CD4-positive, alpha-beta T cell treated with Interleukin-4 for 1 hour (primary cell): ENCODE measurements around the gene SYT3.
"Not testable (repeated sequence)": the region's sequence is repeated elsewhere in the genome, so short reads cannot be mapped to it uniquely, and the experiment has no call there.

ENCODE experiments used
- DNase-seq, 2 donors: peaks; one replicate each; pipeline ENCODE4 v3.0.0-alpha.2; 2020 to 2022

SYT3 gene

DNA sequence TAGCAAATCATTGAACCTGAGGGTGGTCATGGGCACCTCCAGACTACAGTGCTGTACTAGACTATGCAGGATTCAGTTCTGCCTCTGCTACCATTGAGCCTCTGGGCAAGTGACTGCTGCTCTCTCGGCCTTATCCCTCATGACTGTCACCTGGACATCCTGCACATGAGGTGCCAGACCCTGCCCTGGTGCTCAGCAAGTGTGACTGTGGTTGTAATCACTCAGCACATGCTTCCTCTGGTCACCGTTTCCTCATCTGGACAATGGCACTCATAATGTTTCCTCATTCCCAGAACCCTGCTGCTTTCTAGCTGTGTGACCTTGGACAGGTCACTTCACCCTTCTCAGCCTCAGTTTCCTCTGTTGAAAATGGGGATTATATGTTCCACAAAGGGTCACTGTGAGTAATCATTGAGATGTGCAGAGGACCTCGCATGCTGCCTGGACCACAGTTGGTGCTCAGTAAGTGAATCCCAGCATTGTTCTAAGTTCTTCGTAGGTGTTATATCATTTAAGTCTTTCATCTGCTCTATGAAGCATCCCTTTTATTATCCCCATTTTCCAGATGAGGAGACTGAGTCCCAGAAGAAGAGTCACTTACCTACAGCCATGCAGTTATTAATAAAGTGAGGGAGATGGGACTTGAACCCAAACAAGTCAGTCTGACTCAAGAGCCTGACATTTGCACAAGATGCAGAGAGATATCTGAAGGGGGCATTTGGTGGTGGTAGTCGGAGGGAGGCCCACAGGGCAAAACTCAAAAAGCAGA, 3.2 kb downstream of the SYT3 start:
- no peak for DNase-seq

DNA sequence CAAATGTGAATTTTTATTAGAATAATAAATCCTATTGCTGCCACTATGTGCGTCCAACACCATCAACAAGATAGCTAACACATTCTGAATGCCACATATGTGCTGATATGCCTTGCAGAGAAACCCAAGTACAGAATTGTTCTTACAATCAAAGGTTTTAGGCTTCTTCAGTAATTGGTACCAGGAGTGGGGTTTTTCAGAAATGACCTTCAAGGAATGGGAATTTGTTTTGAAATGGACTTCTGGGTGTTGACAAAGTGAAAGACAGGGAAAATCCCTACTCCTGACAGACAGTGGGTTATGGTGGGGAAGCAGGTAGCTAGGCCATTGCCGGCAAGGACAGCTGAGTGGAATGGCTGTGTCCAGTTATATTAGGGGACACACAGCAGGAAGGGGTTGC, 5.7 kb downstream of the SYT3 start:
- DNase-seq, result no peak

DNA sequence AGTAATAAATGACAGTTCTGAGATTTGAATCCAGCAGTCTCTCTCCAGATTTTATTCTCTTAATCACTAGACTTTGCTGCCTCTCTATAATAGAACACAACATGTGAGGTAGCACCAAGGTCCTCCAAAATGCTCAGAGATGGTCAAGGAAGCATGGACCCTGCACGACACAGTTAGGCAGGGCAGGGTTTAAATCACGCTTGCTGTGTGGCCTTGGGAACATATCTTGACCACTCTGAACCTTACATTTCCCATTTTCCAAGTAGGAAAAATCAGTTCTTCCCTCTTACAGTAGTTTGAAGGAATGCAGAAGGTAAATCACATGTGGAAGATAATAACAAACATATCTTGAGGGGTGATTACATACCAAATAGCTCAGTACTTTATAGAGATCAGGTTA, 6.3 kb downstream of the SYT3 start:
- DNase-seq, result no peak

DNA sequence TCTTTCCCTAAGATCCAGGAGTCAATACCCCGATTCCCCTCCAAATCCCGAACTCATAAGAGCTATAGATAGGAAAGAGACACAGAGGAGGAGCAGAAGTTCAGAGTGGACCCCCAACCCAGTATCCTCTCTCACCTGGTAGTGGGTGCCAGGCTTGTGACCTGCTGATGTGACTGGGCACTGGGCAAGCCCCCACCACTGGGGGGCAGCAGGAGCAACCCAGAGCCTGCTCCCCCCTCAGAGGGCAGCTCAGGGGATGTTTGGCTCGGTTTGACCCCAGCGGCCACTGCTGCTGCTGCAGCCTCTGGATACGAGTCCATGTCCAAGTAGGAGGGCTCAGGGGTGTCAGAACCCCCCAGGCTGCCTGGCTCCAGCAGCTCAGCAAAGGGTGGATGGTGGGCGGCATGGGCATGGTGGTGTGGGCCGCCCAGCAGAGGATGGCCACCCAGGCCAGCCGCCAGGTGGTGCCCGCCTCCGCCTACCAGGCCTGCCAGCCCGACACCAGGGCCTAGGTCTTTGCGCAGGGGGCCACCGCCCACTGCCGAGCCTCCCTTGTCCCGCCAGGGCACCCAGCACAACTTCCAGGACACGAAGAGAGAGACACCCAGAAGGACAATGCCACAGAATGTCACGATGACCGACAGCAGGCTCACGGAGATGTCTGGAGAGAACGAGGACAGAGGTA, 7.4 kb downstream of the SYT3 start:
- DNase-seq, result no peak

DNA sequence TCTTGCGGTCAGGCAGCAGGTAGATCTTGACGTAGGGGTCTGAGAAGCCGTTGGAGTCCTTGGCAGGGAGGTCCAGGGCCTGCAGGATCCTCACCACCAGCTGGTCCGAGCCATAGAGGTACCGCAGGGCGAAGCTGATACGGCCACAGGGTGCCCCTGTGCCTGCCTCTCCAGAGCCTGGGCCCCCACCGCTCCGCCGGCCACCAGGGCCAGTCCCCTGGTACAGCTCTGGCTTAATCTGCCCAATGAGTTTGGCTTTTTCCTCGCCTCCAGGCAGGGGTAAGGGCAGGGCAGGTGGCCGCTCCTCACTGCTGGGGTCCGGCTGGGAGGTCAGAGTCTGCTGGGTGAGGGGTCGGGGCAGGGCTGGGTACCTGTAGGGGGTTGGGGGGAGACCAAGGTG, 9.9 kb downstream of the SYT3 start:
- no peak for DNase-seq

DNA sequence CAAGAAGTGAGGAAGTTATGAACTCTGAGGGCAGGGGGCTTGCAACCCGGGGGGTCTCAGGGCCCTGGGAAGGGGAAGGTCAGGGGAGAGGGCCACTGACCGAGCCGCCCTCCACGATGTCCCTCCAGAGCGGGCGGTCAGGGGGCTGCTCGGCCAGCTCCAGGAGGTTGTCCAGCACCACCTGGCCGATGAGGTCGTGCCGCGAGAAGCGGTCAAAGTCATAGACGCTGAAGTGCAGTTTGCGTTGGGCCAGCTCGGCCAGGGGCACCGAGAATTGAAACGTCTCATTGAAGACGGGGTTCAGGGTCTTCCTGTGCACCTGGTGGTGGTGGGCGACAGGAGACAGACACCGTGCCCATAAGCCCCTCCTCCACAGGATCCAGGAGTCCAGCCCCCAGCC, 10.5 kb downstream of the SYT3 start:
- DNase-seq, result no peak

DNA sequence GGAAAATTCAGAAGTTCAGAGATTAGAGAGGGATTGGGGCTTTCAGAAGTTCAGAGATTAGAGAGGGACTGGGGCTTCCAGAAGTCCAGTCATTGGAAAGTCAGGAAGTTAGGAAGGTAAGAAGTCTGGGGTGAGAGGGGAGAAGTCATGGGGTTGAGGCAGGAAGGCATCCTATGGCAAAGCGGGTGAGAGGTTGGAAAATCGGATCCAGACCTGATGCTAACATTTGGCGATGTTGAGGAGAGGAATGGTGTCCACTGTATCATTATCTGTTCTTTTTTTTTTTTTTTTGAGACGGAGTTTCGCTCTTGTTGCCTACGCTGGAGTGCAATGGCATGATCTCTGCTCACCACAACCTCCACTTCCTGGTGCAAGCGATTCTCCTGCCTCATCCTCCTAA, 11.1 kb downstream of the SYT3 start:
- DNase-seq, result no peak

DNA sequence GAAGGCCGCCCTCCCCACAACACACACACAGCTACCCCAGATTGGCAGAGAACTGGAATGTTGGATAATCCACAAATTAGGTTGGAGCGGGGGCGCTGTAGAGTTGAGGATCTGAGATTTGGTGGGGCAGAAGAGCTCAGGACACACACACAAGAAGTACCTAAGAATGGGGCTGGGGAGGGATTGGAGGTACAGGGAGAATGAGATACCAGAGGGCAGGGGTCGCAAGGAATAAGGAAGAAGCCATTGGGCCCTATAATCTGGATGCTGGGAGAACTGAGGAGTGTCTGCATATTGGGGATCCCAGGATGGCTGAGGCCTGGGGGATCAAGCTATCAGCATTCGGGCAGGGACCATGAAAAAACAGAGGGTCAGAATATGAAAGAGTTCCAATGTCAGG, 11.5 kb downstream of the SYT3 start:
- no peak for DNase-seq

DNA sequence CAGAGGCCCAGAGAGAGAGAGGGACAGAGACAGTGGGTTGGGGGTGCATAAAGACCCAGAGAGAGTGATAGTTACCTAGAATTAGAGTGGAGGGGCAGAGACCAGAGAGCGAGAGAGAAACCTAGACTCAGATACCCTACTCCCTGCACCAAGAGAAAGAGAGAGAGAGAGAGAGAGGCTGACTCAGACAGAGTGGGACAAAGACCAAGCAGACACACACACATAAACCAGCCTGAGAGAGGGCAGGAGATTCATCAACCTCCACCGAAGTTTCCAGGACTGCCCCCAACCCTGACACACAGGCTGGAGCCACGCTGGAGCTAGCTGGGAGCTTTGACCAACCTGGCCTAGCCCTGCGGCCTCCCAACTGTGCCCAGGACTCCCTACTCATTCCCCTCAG, 12.9 kb downstream of the SYT3 start:
- no peak for DNase-seq

DNA sequence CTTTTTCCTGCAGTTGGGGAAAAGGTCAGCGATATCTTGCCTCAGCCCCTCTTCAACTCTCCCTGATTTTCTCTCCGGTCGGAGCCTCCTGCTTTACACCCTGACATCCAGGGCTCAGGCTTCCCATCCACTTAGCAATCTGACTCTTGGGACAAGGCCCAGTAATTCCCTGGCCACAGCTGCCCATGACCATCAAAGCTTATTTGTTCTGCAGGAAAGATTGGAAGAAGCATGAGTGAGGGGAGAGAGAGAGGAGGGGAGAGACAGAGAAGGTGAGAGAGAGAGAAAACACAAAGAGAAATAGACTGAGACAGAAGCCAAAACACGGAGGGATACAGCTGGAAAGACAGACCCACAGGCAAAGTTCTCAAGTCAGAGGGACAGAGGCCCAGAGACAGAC, 13.7 kb downstream of the SYT3 start:
- no peak for DNase-seq

DNA sequence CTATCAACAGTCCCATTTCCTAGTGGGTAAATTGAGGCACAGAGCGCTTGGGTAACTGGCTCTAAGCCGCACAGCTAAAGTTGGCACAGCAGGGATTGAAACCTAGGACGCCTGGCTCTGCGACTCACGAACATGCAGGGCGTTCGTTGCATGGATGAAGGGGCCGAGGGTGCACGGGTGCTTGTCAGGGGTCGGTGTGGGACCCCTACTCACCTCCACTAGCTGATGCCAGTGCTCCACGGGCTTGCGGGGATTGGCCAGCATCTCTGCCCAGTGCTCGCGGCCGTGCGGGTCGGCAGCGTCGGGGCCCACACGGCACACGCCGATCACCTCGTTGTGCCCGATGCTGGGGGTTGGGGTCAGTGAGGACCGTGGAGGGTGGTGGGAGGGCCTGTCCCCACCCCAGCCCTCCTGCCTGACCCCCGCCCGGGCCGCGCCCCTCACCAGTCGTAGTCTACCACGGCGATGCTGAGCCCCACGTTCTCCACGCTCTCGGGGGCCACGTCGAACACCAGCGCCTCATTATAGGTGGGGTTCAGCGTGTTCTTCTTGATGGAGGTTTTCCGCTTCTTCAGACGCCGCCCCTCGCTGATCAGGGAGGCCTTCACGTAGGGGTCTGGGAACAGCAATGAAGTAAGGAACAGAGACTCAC, 14.6 kb downstream of the SYT3 start:
- no peak for DNase-seq

DNA sequence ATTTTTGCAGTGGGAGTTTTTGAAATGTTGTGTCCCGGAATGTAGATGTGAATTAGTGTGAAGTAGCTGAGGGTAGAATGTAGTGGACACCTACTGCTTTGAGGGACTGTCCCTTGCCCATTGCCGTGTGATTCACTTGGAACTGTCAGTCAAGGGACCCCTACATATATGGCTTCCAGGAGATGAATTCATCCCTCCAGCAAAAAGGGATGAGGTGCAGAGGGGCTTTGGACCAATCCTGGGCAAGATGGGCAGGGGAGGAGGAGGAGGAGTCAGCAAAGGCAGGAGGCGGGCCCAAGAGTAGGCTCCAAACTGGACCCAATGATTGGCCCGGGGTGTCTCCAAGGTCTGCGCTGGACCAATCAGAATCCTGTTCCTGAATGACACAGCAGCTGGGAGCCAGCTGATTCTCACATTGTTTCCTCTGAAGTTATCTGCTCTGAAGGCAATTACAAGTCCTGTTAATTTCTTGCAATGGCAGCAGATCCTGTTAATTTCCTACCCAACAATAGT, 19.2 kb downstream of the SYT3 start:
- DNase-seq, result not testable (repeated sequence)

DNA sequence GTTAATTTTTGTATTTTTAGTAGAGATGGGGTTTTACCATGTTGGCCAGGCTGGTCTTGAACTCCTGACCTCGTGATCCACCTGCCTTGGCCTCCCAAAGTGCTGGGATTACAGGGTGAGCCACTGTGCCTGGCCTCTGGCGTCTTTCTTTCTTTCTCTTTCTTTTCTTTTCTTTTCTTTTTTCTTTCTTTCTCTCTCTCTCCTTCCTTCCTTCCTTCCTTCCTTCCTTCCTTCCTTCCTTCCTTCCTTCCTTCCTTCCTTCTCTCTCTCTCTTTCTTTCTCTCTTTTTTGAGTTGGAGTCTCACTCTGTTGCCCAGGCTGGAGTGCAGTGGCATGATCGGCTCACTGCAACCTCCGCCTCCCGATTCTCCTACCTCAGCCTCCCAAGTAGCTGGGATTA, 20.5 kb downstream of the SYT3 start:
- DNase-seq, result not testable (repeated sequence)

DNA sequence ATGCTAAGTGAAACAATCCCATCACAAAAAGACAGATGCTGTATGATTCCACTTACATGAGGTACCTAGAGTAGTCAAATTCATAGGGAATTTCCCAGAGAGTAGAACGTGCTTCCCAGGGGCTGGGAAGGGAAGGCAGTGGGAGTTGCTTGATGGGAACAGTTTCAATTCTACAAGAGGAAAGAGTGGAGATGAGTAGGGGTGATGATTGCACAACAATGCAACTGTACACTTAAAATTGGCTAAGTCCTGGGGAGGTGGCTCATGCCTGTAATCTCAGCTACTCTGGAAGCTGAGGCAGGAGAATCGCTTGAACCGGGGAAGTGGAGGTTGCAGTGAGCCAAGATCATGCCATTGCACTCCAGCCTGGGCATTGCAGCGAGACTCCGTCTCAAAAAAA, 21.3 kb downstream of the SYT3 start:
- DNase-seq, result not testable (repeated sequence)

DNA sequence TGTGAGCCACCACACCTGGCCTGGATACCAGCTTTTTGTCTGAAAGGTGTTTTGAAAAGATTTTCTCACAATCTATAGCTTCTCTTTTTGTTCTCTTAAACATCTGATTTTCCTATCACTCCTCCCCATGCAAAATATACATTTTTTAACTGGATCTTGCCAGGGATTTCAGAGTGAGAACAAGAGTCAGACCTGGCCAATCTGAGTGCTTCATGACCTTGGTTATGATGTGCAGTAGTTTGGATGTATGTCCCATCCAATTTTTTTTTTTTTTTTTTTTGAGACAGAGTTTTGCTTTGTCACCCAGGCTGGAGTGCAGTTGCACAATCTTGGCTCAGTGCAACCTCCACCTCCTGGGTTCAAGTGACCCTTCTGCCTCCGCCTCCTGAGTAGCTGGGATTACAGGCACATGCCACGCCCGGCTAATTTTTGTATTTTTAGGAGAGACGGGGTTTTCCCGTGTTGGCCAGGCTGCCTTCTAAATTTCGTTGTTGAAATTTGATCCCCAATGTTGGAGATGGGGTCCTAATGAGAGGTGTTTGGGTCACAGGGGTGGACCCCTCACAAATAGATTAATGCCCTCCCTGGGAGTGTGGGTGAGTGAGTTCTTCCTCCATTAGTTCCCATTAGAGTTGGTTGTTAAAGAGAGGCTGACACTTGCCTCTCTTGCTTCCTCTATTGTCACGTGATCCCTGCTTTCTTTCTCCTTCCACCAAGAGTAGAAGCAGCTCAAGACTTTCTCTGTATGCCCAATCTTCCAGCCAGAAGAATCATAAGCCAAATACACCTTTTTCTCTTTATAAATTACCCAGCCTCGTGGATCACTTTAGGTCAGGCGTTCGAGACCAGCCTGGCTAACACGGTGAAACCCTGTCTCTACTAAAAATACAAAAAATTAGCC, 26.9 kb downstream of the SYT3 start:
- DNase-seq, result not testable (repeated sequence)

DNA sequence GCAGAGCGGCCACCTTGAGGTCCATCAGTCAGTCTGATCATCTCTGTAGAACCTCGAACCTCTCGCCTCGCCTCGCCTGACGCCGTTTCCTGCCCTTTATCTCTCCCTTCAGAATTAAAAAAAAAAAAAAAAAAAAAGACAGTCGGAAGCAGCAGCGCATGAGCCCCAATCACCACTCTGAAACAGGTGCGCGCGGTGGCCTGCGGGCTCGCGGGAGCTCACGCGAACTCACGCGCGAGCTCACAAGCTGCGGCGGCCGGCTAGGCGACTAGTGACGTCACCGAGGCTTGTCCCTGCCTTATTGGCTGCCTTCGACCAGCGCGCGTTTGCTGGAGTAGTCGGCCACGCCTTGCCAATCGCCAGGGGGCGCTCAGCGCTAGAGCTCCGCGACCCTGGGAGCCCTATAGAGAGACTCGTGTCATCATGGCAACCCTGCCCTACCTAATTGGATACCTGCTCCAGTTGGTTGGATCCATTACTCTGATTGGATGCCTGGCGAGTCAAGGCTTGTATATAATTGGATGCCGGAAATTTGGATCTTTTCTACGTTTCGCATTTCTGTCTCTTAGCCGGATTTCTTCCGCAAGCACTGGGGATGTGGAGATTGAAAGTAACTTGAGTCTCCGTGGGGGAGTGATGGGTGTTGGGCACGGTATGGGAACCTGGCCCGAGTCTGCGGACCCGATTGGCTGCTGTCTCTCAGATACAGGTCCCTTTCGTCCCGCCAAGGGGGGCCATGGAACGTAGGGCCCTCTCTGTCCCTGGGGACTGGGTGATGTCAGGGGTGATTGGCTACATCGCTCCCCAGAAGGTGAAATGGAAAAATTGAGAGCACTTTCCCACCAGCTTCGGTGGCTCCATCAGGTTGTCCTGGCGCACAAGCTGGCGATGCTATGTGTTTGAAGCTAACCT, 31.6 kb downstream of the SYT3 start:
- DNase-seq, result peak; percentile 72 to 87

DNA sequence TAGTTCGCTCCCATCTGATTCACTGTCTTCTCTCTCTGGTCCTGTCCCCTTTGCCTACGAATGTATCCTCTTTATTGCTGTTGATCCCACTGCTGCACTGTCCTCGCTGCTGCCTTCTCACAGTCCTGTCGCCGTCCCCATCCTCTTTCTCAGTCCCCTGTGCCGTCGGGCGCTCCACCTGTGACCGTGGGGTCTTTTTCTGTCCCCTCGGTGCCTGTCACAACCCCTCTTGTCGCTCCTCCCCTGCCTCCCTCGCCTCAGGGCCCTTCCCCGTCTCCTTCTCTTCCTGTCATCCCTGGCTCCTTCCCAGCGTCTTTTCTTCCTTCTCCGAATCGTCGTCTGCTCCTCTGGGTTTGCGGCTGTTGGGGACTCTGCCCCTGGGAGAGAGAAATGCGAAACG, 32.3 kb downstream of the SYT3 start:
- DNase-seq, result no peak

DNA sequence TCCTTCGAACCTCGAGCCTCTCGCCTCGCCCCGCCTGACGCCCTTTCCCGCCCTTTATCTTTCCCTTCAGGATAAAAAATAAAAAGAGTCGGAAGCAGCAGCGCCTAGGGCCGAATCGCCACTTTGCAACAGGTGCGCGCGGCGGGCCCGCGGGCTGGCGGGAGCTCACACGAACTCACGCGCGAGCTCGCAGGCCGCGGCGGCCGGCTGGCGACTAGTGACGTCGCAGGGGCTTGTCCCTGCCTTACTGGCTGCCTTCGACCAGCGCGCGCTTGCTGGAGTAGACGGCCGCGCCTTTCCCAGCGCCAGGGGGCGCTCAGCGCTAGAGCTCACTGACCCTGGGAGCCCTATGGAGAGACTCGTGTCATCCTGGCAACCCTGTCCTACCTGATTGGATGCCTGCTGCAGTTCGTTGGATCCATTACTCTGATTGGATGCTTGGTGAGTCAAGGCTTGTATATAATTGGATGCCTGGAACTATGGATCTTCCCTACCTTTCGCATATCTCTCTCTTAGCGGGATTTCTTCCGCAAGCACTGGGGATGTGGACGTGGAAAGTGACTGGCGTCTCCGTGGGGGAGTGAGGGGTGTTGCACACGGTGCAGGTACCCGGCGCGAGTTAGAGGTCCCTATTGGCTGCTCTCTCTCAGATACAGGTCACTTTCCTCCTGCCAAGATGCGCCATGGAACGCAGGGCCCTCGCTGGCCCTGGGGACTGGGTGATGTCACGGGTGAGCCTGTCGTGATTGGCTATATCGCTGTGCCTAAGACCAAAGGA, 33.4 kb downstream of the SYT3 start:
- not testable (repeated sequence) for DNase-seq

DNA sequence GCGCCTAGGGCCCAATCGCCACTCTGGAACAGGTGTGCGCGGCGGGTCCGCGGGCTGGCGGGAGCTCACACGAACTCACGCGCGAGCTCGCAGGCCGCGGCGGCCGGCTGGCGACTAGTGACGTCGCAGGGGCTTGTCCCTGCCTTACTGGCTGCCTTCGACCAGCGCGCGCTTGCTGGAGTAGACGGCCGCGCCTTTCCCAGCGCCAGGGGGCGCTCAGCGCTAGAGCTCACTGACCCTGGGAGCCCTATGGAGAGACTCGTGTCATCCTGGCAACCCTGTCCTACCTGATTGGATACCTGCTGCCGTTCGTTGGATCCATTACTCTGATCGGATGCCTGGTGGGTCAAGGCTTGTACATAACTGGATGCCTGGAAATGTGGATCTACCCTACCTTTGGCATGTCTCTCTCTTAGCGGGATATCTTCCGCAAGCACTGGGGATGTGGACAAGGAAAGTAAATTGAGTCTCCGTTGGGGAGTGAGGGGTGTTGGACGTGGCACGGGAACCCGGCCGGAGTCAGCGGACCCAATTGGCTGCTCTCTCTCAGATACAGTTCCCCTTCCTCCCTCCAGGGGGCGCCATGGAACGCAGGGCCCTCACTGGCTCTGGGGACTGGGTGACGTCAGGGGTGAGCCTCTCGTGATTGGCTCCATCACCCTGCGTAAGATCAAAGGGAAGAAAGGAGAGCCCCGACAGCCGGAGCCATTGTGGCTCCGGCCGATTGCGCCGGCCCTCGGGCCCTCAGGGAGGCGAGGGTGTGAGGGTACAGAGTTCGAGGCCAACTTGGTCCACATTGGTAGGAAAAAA, 35.2 kb downstream of the SYT3 start:
- DNase-seq, result not testable (repeated sequence)

DNA sequence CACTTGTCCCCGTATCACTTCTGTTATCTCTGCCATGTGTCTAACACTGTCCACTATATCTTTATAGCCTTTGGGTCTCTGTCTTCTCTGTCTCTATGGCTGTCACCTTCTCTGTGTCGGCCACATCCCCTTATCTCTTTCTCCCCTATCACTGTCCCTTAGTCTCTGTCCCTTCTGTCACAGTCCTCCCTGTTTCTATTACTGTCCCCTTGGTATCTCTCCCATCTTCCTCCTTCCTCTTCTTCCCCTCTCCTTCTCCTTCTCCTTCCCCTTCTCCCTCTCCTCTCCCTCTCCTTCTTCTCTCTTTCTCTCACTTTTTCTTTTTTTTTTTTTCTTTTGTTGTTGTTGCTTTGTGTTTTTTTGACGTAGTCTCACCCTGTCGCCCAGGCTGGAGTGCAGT, 36.7 kb downstream of the SYT3 start:
- no peak for DNase-seq
